Suprapubic skin (tissue), 3 donors: Measurements from ENCODE around the gene MYBPHL.

Source experiments
- EP300 ChIP-seq: sonication (generic); formaldehyde crosslinking; IDR thresholded peaks from one replicate; pipeline ENCODE4 v1.6.1; 2017; ENCODE audit warnings: antibody characterized with exemption
- POLR2A ChIP-seq, 2 donors: fragments of 450-650 bp; IDR thresholded peaks; one replicate each; pipeline ENCODE4 v1.6.1; 2017; ENCODE audit warnings: antibody characterized with exemption in 2 of 2, mild to moderate bottlenecking in 2 of 2, moderate library complexity in 2 of 2
- TF ChIP-seq, protein P1 (sequence below), 2 donors: fragments of 200-600 bp in 1 of 2; fragments of 450-650 bp in 1 of 2; sonication (generic) in 1 of 2; IDR thresholded peaks; one replicate each; pipeline ENCODE4 v1.5.1; 2016 to 2019; ENCODE audit warnings: antibody characterized with exemption in 2 of 2, mild to moderate bottlenecking in 1 of 2, moderate library complexity in 1 of 2

DNA sequence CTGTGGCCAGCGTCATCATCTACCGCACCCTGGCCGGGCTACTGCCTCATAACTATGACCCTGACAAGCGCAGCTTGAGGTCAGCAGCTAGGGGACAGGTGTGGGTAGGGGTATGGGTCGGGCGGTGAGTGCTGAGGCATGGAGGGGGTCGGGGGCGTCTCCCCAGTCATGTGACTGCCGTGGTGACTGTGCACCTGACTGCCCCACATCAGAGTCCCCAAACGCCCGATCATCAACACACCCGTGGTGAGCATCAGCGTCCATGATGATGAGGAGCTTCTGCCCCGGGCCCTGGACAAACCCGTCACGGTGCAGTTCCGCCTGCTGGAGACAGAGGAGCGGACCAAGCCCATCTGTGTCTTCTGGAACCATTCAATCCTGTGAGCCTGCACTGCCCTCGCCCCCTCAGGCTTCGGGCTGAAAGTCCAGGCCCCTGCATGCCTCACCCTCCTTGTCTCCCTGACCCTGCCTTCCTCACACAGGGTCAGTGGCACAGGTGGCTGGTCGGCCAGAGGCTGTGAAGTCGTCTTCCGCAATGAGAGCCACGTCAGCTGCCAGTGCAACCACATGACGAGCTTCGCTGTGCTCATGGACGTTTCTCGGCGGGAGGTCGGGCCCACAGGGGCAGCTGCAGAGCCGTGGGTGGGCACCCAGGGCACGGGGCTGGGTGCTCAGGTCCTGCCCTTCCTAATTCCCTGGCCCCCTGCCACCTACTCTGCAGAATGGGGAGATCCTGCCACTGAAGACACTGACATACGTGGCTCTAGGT lies 37.4 kb downstream of the MYBPHL start:
- no peak for TF ChIP-seq EP300
- TF ChIP-seq, protein P1, sequence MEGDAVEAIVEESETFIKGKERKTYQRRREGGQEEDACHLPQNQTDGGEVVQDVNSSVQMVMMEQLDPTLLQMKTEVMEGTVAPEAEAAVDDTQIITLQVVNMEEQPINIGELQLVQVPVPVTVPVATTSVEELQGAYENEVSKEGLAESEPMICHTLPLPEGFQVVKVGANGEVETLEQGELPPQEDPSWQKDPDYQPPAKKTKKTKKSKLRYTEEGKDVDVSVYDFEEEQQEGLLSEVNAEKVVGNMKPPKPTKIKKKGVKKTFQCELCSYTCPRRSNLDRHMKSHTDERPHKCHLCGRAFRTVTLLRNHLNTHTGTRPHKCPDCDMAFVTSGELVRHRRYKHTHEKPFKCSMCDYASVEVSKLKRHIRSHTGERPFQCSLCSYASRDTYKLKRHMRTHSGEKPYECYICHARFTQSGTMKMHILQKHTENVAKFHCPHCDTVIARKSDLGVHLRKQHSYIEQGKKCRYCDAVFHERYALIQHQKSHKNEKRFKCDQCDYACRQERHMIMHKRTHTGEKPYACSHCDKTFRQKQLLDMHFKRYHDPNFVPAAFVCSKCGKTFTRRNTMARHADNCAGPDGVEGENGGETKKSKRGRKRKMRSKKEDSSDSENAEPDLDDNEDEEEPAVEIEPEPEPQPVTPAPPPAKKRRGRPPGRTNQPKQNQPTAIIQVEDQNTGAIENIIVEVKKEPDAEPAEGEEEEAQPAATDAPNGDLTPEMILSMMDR (IDR thresholded peaks at IDR 0.05) = no peak
- TF ChIP-seq POLR2A (IDR thresholded peaks at IDR 0.05) = no peak
